Pulmonary artery endothelial cell (primary cell): ENCODE data around the gene CLSTN3. TPM values are rescaled to one million over a fixed set of nuclear protein-coding genes. Genes with fewer than 3 reads are reported as not detected.
A peak's percentile ranks its signal among the peaks of the same experiment; 100 is the strongest.

Experiments
- DNase-seq: peaks from one replicate; pipeline ENCODE4 v3.0.0-alpha.2; 2011; ENCODE audit warnings: low read depth, low spot score
- total RNA-seq: library from RNA; depleted of rRNA; stranded (reverse); fragments of >200 nt; gene quantifications from 2 replicates; pipeline ENCODE4 v1.2.3, GENCODE V29; 2014

Gene CLSTN3
- total RNA-seq, 1 donor from 2014 or later, result 18.5 TPM

- DNase-seq, result peak; percentile 85
These were observed 58.6 kb downstream of the CLSTN3 start for GRCh38 chr12:7188562-7189397.

- DNase-seq, result peak; percentile 78
These were observed 59.5 kb downstream of the CLSTN3 start, which contains the start of gene PEX5 for GRCh38 chr12:7189398-7190267. Gene PEX5, plus strand, starts transcription at chr12:7189686. Its CDS starts 692 bp downstream, at chr12:7190378.

- DNase-seq, result no peak
These were observed 60.3 kb downstream of the CLSTN3 start for GRCh38 chr12:7190268-7191055.

- DNase-seq, result no peak
These were observed 63.5 kb downstream of the CLSTN3 start for GRCh38 chr12:7193674-7194073.

- no peak for DNase-seq
These were observed 67.7 kb downstream of the CLSTN3 start for GRCh38 chr12:7197841-7198240.

- no peak for DNase-seq
These were observed 72.9 kb downstream of the CLSTN3 start for GRCh38 chr12:7203109-7203508.

GRCh38 chr12:7205091-7205490, 74.9 kb downstream of the CLSTN3 start:
- DNase-seq, result no peak

- no peak for DNase-seq
These were observed 76.5 kb downstream of the CLSTN3 start for GRCh38 chr12:7206691-7207090.

- DNase-seq, result no peak
These were observed 77.9 kb downstream of the CLSTN3 start for GRCh38 chr12:7207866-7208625.

Other genes starting within 250 kb of the CLSTN3 start
- gene LRRC23, start 225.5 kb upstream of the CLSTN3 start, total RNA-seq, result 4.4 TPM in 2 replicates
- gene ENO2, start 215.8 kb upstream of the CLSTN3 start, total RNA-seq, result 8.8 and 12.6 TPM in 2 replicates
- 6.1 and 6.7 TPM in 2 replicates for gene ATN1, start 202.4 kb upstream of the CLSTN3 start, total RNA-seq
- gene RNU7-1, start 186.6 kb upstream of the CLSTN3 start, total RNA-seq, result not detected in 2 replicates
- 68.2 and 84.6 TPM in 2 replicates for gene C12orf57, start 186.3 kb upstream of the CLSTN3 start, total RNA-seq
- gene PTPN6, start 179.0 kb upstream of the CLSTN3 start, total RNA-seq, result 0.13 and 0.60 TPM in 2 replicates
- gene PHB2, start 159.7 kb upstream of the CLSTN3 start, total RNA-seq, result 182 and 215 TPM in 2 replicates
- 47.9 and 85.6 TPM in 2 replicates for gene EMG1, start 159.5 kb upstream of the CLSTN3 start, total RNA-seq
- 5.2 and 8.6 TPM in 2 replicates for gene LPCAT3, start 111.9 kb upstream of the CLSTN3 start, total RNA-seq
- gene C1S, start 69.7 kb upstream of the CLSTN3 start, total RNA-seq, result 0.40 and 5.1 TPM in 2 replicates
- 1.9 and 4.4 TPM in 2 replicates for gene C1R, start 37.9 kb upstream of the CLSTN3 start, total RNA-seq
- 15.6 and 19.7 TPM in 2 replicates for gene C1RL, start 21.2 kb upstream of the CLSTN3 start, total RNA-seq
- gene RBP5, start 1.5 kb upstream of the CLSTN3 start, total RNA-seq, result not detected in 2 replicates
- 28.5 and 31.0 TPM in 2 replicates for gene PEX5, start 59.3 kb downstream of the CLSTN3 start, total RNA-seq
- not detected in 2 replicates for gene ACSM4, start 173.7 kb downstream of the CLSTN3 start, total RNA-seq